Measurements from ENCODE around the gene DLX2. TPM values are rescaled to one million over a fixed set of nuclear protein-coding genes. Genes with fewer than 3 reads are reported as not detected.

Gene DLX2
- total RNA-seq, 4 donors from 2014 or later: not detected

DNA sequence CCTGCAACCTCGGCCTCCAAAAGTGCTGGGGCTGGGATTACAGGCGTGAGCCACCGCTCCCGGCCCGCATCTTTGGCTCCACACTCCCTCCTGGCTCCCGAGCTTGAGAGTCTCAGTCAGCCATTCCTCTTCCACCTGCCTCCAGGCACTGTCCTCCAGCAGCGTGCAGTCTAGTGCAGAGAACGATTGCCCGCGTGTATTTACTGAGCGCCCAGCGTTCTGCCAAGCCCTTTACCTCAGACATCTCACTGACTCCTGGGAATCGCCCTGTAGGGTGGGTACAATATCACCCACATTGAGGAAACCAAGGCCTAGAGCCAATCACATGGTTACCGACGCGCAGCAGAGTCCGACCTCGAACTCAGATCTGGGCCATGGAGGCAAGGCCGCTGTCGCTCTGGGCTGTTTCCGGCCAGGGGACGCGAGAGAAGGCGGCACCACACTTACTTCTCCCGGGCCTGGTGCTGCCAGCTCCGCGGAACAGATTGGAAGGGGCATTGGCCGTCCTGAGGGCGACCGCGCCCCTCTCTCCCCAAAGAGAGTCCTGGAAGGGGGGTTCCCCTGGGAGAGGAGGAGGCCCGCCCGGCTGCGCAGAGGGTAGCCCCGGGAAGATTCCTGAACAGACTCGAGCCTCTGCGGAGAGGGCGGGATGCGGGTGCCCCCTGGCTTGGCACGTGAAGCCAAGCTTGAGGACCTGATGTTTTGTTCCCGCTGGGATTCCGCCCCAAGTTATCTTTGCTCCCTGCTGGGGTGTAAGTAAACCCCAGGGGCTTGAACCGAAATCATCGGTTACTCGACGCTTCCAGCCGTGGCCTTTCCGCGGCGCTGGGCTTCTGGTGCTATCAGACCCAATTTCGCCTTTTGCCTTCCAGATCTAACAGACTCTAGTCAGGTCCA, 5.2 kb upstream of the DLX2 start:
- TF ChIP-seq, protein P1, sequence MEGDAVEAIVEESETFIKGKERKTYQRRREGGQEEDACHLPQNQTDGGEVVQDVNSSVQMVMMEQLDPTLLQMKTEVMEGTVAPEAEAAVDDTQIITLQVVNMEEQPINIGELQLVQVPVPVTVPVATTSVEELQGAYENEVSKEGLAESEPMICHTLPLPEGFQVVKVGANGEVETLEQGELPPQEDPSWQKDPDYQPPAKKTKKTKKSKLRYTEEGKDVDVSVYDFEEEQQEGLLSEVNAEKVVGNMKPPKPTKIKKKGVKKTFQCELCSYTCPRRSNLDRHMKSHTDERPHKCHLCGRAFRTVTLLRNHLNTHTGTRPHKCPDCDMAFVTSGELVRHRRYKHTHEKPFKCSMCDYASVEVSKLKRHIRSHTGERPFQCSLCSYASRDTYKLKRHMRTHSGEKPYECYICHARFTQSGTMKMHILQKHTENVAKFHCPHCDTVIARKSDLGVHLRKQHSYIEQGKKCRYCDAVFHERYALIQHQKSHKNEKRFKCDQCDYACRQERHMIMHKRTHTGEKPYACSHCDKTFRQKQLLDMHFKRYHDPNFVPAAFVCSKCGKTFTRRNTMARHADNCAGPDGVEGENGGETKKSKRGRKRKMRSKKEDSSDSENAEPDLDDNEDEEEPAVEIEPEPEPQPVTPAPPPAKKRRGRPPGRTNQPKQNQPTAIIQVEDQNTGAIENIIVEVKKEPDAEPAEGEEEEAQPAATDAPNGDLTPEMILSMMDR (IDR thresholded peaks at IDR 0.05): no peak
- TF ChIP-seq POLR2A (IDR thresholded peaks at IDR 0.05): no peak
- no peak overlapping the region for H3K27ac ChIP-seq
- DNase-seq: no peak
- peak overlapping the region in 1 of 4 donors; percentile 5 for H3K4me3 ChIP-seq
- H3K36me3 ChIP-seq: no peaks in the 10 kb centered on the region
- H3K4me1 ChIP-seq: peaks cover 7 to 37% (median 25%) of the 10 kb centered on the region in 3 donors
- 34 to 41% methylated on average over 22 to 40 of the region's 51 CpGs for WGBS, 2 donors
- intact Hi-C loops (cut with DNase I): loop anchor here (10.0 kb wide), 2 partner anchors 293 to 413 kb away; no protein-coding TSS in a partner anchor
- H3K9me3 ChIP-seq: no peaks in the 10 kb centered on the region
- H3K27me3 ChIP-seq: peaks cover 25 to 91% (median 51%) of the 10 kb centered on the region in 4 donors

DNA sequence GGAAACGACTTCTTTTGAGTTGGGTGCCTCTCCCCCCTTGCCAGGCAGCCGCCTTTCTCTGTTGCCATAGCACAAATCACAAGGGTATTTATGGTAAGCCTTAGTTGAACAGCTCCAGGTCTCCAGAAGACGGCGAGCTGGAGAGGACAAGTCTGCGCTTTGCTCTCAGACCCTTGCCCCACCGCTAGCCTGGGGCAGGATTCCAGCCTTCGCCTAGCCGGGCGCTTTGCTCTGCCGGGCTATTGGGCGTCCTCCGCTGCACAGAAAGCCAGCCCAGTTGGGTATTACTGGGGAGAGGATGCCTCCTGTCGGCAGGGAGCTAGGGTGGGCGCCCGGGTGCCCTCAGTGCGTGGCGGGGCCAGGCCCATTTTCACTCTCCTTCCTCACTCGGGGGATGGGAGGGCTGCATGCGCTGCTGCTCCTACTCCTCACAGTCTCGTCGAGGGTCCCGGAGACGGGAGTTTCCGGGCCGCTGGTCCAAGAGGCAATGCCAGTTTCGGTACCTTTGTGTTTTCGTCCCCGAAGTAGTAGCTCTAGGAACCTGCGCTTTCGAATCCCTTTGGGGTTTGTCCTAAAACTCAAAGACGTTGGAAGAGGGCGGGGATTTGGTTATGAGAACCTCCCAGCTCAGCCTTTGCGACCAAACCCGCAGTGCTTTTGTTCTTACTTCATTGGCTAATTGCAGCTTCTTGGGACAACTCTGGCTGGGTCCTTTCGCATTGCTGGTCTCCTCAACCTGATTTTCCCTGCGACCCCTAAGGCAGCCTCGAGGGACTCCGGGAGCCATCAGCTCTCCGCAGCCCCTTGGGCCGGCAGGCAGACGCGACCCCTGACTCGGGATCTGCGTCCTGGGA, 3.6 kb upstream of the DLX2 start:
- no peaks in the 10 kb centered on the region for H3K36me3 ChIP-seq
- H3K27ac ChIP-seq: no peak overlapping the region
- WGBS, 2 donors: 3 to 6% methylated on average over 14 to 41 of the region's 44 CpGs
- peaks cover 21 to 53% (median 41%) of the 10 kb centered on the region in 3 donors for H3K4me1 ChIP-seq
- DNase-seq: no peak
- intact Hi-C loops (cut with DNase I): loop anchor here (10.0 kb wide), 2 partner anchors 292 to 412 kb away; no protein-coding TSS in a partner anchor
- no peak for TF ChIP-seq POLR2A (IDR thresholded peaks at IDR 0.05)
- TF ChIP-seq, protein P1 (IDR thresholded peaks at IDR 0.05): peak in 3 of 6 experiments; percentile 3 to 41 (median 7)
- H3K9me3 ChIP-seq: no peaks in the 10 kb centered on the region
- peaks cover 38 to 96% (median 64%) of the 10 kb centered on the region in 4 donors for H3K27me3 ChIP-seq
- H3K4me3 ChIP-seq: peak overlapping the region; percentile 13 to 51 (median 31)

DNA sequence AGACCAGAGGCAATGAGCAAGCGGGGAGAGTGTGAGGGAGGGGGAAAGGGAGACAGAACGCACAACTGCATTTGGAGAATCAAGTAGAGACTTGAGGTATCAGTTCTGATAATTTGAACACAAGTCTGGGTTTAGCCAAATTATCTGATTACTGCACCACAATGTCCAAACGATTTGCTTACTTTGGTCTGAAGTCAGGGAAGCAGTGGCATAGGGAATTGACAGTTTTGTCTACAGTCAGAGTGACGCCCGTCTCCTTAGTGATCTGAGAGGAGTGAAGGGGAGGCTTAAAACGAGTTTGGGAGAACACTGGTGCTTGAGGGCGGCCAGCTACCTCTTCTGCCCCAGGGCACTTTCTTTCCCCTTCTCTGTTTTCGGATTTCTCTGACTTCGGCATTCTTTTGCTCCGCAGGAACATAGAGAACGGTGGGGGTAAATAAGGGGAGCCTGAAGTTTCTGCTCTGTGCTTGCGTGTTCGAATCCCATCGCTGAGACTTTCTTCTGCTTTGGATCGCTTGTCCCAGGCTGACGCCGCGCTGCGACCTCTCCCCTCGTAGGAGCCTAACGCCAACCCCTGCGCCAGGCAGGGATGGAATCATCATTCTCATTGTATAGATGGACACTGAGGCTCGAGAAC, 2.9 kb upstream of the DLX2 start:
- TF ChIP-seq, protein P1 (IDR thresholded peaks at IDR 0.05): no peak
- TF ChIP-seq POLR2A (IDR thresholded peaks at IDR 0.05): no peak
- H3K4me1 ChIP-seq: peaks cover 29 to 60% (median 48%) of the 10 kb centered on the region in 3 donors
- peaks cover 45 to 100% (median 71%) of the 10 kb centered on the region in 4 donors for H3K27me3 ChIP-seq
- peak overlapping the region in 2 of 4 donors; percentile 35 to 51 for H3K4me3 ChIP-seq
- no peaks in the 10 kb centered on the region for H3K36me3 ChIP-seq
- no peaks in the 10 kb centered on the region for H3K9me3 ChIP-seq
- intact Hi-C loops (cut with DNase I): loop anchor here (10.0 kb wide), 2 partner anchors 291 to 411 kb away; no protein-coding TSS in a partner anchor
- DNase-seq: no peak
- no peak overlapping the region for H3K27ac ChIP-seq
- WGBS, 2 donors: 16 to 18% methylated on average over 13 to 17 of the region's 23 CpGs

DNA sequence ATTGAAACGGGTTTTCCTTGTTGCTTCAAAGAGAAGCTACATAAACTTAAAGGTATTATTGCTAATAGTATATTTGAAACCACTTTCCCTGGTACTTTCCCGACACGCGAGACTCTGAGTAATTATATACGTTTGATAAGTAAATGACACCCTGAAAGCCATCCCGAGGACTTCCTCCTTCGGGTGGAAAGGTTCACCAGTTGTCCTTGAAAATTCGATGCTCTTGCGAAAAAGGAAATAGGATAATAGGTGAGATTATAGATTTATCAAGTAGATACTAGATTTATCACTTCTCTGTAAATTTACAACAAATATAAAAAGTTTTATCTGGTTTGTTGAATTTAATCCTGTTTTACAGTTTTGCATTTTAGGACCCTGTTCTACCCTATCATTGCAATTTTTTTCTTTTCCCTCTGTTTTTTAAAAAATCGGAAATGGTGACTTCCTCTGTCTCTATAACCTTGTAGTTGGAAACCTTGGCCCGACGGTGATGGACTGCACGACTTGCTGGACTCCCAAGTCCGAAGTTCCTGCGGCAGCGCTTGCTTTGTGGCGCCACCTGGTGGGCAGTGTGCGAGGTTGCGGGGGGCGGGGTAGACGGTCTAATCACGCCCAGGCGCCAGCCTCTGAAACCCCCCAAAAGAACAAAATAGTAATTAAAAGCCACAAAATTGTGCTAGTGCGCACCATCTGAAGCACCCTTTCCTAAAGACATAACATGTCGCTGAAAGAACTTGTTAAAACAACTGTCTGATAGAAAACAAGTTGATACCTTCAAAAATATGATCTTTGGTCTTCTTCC, 972 bp upstream of the DLX2 start:
- peak overlapping the region in 3 of 4 donors; percentile 41 to 68 (median 57) for H3K4me3 ChIP-seq
- 4% methylated on average over 25 of the region's 25 CpGs for WGBS, 2 donors

More for the DNA sequence above, 972 bp upstream of the DLX2 start:
- intact Hi-C loops (cut with DNase I): loop anchor here (10.0 kb wide), 2 partner anchors 289 to 409 kb away; no protein-coding TSS in a partner anchor
- Histone ChIP-seq H3K9me3 (no peaks in the 10 kb centered on the region), H3K36me3 (no peaks in the 10 kb centered on the region), H3K27ac (no peak overlapping the region), H3K27me3 (peaks cover 63 to 100% (median 88%) of the 10 kb centered on the region in 4 donors), H3K4me1 (peaks cover 42 to 80% (median 66%) of the 10 kb centered on the region in 3 donors)
- TF ChIP-seq POLR2A (IDR thresholded peaks at IDR 0.05): no peak
- TF ChIP-seq, protein P1 (IDR thresholded peaks at IDR 0.05): peak; percentile 52 to 92 (median 86)
- no peak for DNase-seq
